Stomach (tissue), 4 donors: ENCODE measurements around the gene MLLT10.

Experiments used
- CTCF ChIP-seq, 7 experiments: fragments of 450-650 bp in 4 of 7; fragments of 200-600 bp in 3 of 7; sonication (generic) in 3 of 7; IDR thresholded peaks; one replicate each; pipeline ENCODE4 v1.5.1; 2016 to 2019; ENCODE audit warnings: antibody characterized with exemption in 7 of 7, control low read depth in 2 of 7, mild to moderate bottlenecking in 1 of 7
- EP300 ChIP-seq: sonication (generic); formaldehyde crosslinking; IDR thresholded peaks from one replicate; pipeline ENCODE4 v1.6.1; 2017; ENCODE audit warnings: antibody characterized with exemption
- POLR2A ChIP-seq, 4 donors: fragments of 450-650 bp; IDR thresholded peaks; one replicate each; pipeline ENCODE4 v1.6.1; 2016; ENCODE audit warnings: antibody characterized with exemption in 4 of 4, control low read depth in 2 of 4, mild to moderate bottlenecking in 1 of 4, moderate library complexity in 1 of 4
- POLR2AphosphoS5 ChIP-seq, 3 donors: sonication (generic); formaldehyde crosslinking; IDR thresholded peaks; one replicate each; pipeline ENCODE4 v1.6.1; 2016; ENCODE audit warnings: antibody characterized with exemption in 3 of 3

GRCh38 chr10:21506351-21506750 lies 27.7 kb upstream of the MLLT10 start:
- no peak for TF ChIP-seq CTCF (IDR thresholded peaks at IDR 0.05)
- no peak for TF ChIP-seq POLR2A (IDR thresholded peaks at IDR 0.05)
- no peak for TF ChIP-seq EP300
- TF ChIP-seq POLR2AphosphoS5 (IDR thresholded peaks at IDR 0.05), result no peak
